ENCODE results near the gene BMP6.

- TF ChIP-seq POLR2AphosphoS5 (IDR thresholded peaks at IDR 0.05; ENCODE audit: low read depth, low read length) = no peak
- TF ChIP-seq, protein P1, sequence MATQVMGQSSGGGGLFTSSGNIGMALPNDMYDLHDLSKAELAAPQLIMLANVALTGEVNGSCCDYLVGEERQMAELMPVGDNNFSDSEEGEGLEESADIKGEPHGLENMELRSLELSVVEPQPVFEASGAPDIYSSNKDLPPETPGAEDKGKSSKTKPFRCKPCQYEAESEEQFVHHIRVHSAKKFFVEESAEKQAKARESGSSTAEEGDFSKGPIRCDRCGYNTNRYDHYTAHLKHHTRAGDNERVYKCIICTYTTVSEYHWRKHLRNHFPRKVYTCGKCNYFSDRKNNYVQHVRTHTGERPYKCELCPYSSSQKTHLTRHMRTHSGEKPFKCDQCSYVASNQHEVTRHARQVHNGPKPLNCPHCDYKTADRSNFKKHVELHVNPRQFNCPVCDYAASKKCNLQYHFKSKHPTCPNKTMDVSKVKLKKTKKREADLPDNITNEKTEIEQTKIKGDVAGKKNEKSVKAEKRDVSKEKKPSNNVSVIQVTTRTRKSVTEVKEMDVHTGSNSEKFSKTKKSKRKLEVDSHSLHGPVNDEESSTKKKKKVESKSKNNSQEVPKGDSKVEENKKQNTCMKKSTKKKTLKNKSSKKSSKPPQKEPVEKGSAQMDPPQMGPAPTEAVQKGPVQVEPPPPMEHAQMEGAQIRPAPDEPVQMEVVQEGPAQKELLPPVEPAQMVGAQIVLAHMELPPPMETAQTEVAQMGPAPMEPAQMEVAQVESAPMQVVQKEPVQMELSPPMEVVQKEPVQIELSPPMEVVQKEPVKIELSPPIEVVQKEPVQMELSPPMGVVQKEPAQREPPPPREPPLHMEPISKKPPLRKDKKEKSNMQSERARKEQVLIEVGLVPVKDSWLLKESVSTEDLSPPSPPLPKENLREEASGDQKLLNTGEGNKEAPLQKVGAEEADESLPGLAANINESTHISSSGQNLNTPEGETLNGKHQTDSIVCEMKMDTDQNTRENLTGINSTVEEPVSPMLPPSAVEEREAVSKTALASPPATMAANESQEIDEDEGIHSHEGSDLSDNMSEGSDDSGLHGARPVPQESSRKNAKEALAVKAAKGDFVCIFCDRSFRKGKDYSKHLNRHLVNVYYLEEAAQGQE (IDR thresholded peaks at IDR 0.05; ENCODE audit: insufficient read depth in 1 of 2, low read depth in 2 of 2, low read length in 2 of 2) = no peak
Observed at GRCh38 chr6:7919871-7920270, 194.0 kb downstream of the BMP6 start.
